Loucy (cell line): ENCODE measurements around the gene WDR74.

ENCODE experiments used
- H2AFZ ChIP-seq: fragments of 200-600 bp; sonication (generic); 2 replicates; pipeline ENCODE4 v1.6.0; 2016; ENCODE audit warnings: antibody characterized with exemption, mild to moderate bottlenecking, low read length, moderate library complexity
- H3F3A ChIP-seq: fragments of 200-600 bp; 2 replicates; pipeline ENCODE4 v1.6.0; 2016; ENCODE audit warnings: antibody characterized with exemption, low read depth, mild to moderate bottlenecking
- H3K27me3 ChIP-seq: fragments of 200-600 bp; sonication (generic); 2 replicates; pipeline ENCODE4 v1.6.1; 2014; ENCODE audit warnings: low read length, mild to moderate bottlenecking; ENCODE audit not compliant: insufficient read depth, poor library complexity, severe bottlenecking
- H3K36me3 ChIP-seq: fragments of 200-600 bp; sonication (generic); 2 replicates; pipeline ENCODE4 v1.6.1; 2016; ENCODE audit warnings: low read length; ENCODE audit not compliant: insufficient read depth
- H3K4me1 ChIP-seq: fragments of 200-600 bp; sonication (generic); 2 replicates; pipeline ENCODE4 v1.5.1; 2014; ENCODE audit warnings: low read length, mild to moderate bottlenecking; ENCODE audit not compliant: insufficient read depth, poor library complexity, severe bottlenecking
- H3K4me2 ChIP-seq: fragments of 200-600 bp; sonication (generic); 2 replicates; pipeline ENCODE4 v1.6.0; 2014; ENCODE audit warnings: antibody characterized with exemption, low read length, low read depth, mild to moderate bottlenecking; ENCODE audit not compliant: poor library complexity, severe bottlenecking
- H3K4me3 ChIP-seq: fragments of 200-600 bp; sonication (generic); 2 replicates; pipeline ENCODE4 v1.5.1; 2014; ENCODE audit warnings: low read length, mild to moderate bottlenecking, mixed read lengths; ENCODE audit not compliant: poor library complexity, severe bottlenecking
- H3K79me2 ChIP-seq: fragments of 200-600 bp; sonication (generic); 2 replicates; pipeline ENCODE4 v1.6.1; 2014; ENCODE audit warnings: low read length; ENCODE audit not compliant: insufficient read depth
- H3K9ac ChIP-seq: fragments of 200-600 bp; sonication (generic); 2 replicates; pipeline ENCODE4 v1.6.0; 2014; ENCODE audit warnings: mild to moderate bottlenecking, low read depth, low read length, moderate library complexity; ENCODE audit not compliant: poor library complexity, severe bottlenecking
- H3K9me2 ChIP-seq: fragments of 200-600 bp; sonication (generic); replicated peaks from 2 replicates; pipeline ENCODE4 v1.6.1; 2016; ENCODE audit warnings: low read depth, low read length, mixed read lengths
- H3K9me3 ChIP-seq: fragments of 200-600 bp; sonication (generic); 2 replicates; pipeline ENCODE4 v1.6.1; 2014; ENCODE audit warnings: mild to moderate bottlenecking, antibody characterized with exemption, low read length, low read depth; ENCODE audit not compliant: insufficient read depth
- H4K20me1 ChIP-seq: fragments of 200-600 bp; sonication (generic); 2 replicates; pipeline ENCODE4 v1.6.0; 2014; ENCODE audit warnings: antibody characterized with exemption, low read length, mild to moderate bottlenecking; ENCODE audit not compliant: insufficient read depth, poor library complexity, severe bottlenecking
- CTCF ChIP-seq: fragments of 200-600 bp; sonication (generic); conservative IDR thresholded peaks from 2 replicates; pipeline ENCODE4 v1.5.1; 2014; ENCODE audit warnings: mild to moderate bottlenecking, antibody characterized with exemption, low read length
- EZH2phosphoT487 ChIP-seq: fragments of 200-600 bp; IDR thresholded peaks from 2 replicates; pipeline ENCODE4 v1.6.1; 2018; ENCODE audit warnings: antibody characterized with exemption, mild to moderate bottlenecking, moderate library complexity, borderline replicate concordance

Gene WDR74

GRCh38 chr11:62839050-62839945, at the start of gene WDR74:
Gene WDR74, minus strand, starts transcription at chr11:62839590. Its CDS starts 20 bp downstream, at chr11:62839570.
- Histone ChIP-seq H3K79me2 (peaks cover 39% of the 10 kb centered on the region), H3K9ac (peak within 1 kb of the TSS; percentile 97), H3K27me3 (no peaks in the 10 kb centered on the region), H3K4me2 (peak within 1 kb of the TSS; percentile 90), H3K9me2 (no peaks in the 10 kb centered on the region), H3K4me1 (peaks cover 22% of the 10 kb centered on the region), H3K9me3 (no peaks in the 10 kb centered on the region), H3K36me3 (peaks cover 11% of the 10 kb centered on the region; the same call in 1 of the 2 replicates), H3K4me3 (peak within 1 kb of the TSS; percentile 87), H3F3A (peaks cover 9% of the 10 kb centered on the region), H4K20me1 (no peaks in the 10 kb centered on the region), H2AFZ (peak within 1 kb of the TSS; percentile 75)
- no peak for TF ChIP-seq EZH2phosphoT487
- no peak for TF ChIP-seq CTCF

DNA sequence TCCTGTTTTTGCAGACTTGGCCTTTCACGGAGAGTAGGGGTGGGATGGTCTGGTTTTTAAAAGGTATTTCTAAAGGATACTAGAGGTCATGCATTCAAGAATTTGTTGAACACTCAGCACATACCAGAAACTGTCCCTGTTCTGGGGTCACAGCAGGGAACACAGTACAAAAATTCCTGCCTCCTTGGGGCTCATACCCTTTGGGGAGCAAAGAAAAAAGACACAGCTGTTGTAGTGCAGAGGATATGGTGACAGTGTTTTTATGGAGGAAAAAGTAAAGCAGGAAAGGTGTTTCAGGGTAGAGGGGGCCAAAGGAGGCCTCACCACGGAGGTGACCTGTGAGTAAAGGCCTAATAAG, 49.7 kb upstream of the WDR74 start:
- H3K9me2 ChIP-seq = no peaks in the 10 kb centered on the region
- peaks cover 55% of the 10 kb centered on the region for H3K36me3 ChIP-seq
- H3K4me3 ChIP-seq = no peak overlapping the region
- peaks cover 39% of the 10 kb centered on the region for H3K79me2 ChIP-seq
- H3K4me2 ChIP-seq = no peak overlapping the region
- H3K27me3 ChIP-seq = no peaks in the 10 kb centered on the region
- H2AFZ ChIP-seq = no peak overlapping the region
- TF ChIP-seq EZH2phosphoT487 = no peak
- TF ChIP-seq CTCF = no peak
- H3F3A ChIP-seq = peaks cover 11% of the 10 kb centered on the region; the same call in 1 of the 2 replicates
- no peaks in the 10 kb centered on the region for H3K9me3 ChIP-seq
- no peak overlapping the region for H3K9ac ChIP-seq
- peaks cover 57% of the 10 kb centered on the region for H4K20me1 ChIP-seq
- H3K4me1 ChIP-seq = peaks cover 16% of the 10 kb centered on the region

GRCh38 chr11:62888406-62888805, 49.0 kb upstream of the WDR74 start:
- Histone ChIP-seq H3F3A (peaks cover 11% of the 10 kb centered on the region; the same call in 1 of the 2 replicates), H3K36me3 (peaks cover 62% of the 10 kb centered on the region), H4K20me1 (peaks cover 64% of the 10 kb centered on the region), H3K9me2 (no peaks in the 10 kb centered on the region), H3K9ac (no peak overlapping the region), H3K79me2 (peaks cover 46% of the 10 kb centered on the region), H3K4me2 (no peak overlapping the region), H2AFZ (no peak overlapping the region), H3K4me3 (no peak overlapping the region), H3K27me3 (no peaks in the 10 kb centered on the region), H3K4me1 (peaks cover 22% of the 10 kb centered on the region), H3K9me3 (no peaks in the 10 kb centered on the region)
- TF ChIP-seq CTCF (no peak), EZH2phosphoT487 (no peak)
